Ishikawa (cell line): Measurements from ENCODE around the gene GZMB.
A peak's percentile ranks its signal among the peaks of the same experiment; 100 is the strongest.

Source experiments
- CEBPB ChIP-seq: IDR thresholded peaks from 2 replicates; pipeline ENCODE4 v1.6.1; 2012
- CREB1 ChIP-seq: IDR thresholded peaks from 2 replicates; pipeline ENCODE4 v1.6.1; 2012; ENCODE audit warnings: low read depth
- EGR1 ChIP-seq: IDR thresholded peaks from 2 replicates; pipeline ENCODE4 v1.6.1; 2012
- EP300 ChIP-seq: IDR thresholded peaks from 2 replicates; pipeline ENCODE4 v1.6.1; 2012; ENCODE audit warnings: borderline replicate concordance
- FOXM1 ChIP-seq: IDR thresholded peaks from 2 replicates; pipeline ENCODE4 v1.6.1; 2012; ENCODE audit warnings: low read depth, borderline replicate concordance
- NFIC ChIP-seq: IDR thresholded peaks from 2 replicates; pipeline ENCODE4 v1.6.1; 2012
- RAD21 ChIP-seq: IDR thresholded peaks from 2 replicates; pipeline ENCODE4 v1.6.1; 2012; ENCODE audit warnings: low read depth
- TAF1 ChIP-seq: IDR thresholded peaks from 2 replicates; pipeline ENCODE4 v1.6.1; 2012; ENCODE audit warnings: low read depth, mild to moderate bottlenecking
- TCF12 ChIP-seq: IDR thresholded peaks from 2 replicates; pipeline ENCODE4 v1.6.1; 2012; ENCODE audit warnings: low read depth
- TEAD4 ChIP-seq: IDR thresholded peaks from 2 replicates; pipeline ENCODE4 v1.6.1; 2012
- YY1 ChIP-seq: IDR thresholded peaks from 2 replicates; pipeline ENCODE4 v1.6.1; 2012; ENCODE audit warnings: low read depth
- ZBTB7A ChIP-seq: IDR thresholded peaks from 2 replicates; pipeline ENCODE4 v1.6.1; 2012; ENCODE audit warnings: low read depth
- TF ChIP-seq, protein P1 (sequence below): IDR thresholded peaks from 2 replicates; pipeline ENCODE4 v1.6.1; 2012
- TF ChIP-seq, protein P2 (sequence below): IDR thresholded peaks from 2 replicates; pipeline ENCODE4 v1.6.1; 2012
- TF ChIP-seq, protein P3 (sequence below): IDR thresholded peaks from 2 replicates; pipeline ENCODE4 v1.6.1; 2012; ENCODE audit warnings: low read depth, mild to moderate bottlenecking

GZMB gene

DNA sequence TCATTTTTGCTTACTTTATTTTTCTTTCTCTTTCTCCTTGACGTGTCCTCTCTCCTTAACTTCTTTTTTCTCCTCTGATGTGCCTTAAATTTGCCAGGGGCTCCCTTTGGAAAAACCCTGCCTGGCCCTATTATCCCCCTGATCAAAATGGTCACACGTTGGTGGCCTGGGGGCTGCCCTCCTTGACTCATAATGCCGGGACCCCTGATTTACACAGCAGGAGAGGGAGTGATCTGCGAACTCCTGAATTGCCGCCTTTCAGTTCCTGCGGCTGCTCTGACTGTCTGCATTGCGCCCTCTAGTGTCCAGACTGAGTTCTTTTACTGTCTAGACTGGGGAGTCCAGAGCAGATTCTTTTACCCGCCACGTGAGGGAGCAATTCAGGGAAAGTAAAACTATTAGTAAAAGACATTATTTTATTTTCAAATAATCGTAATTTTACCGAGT, 44.8 kb upstream of the GZMB start:
- TF ChIP-seq RAD21 (peak; percentile 76), YY1 (no peak), ZBTB7A (no peak)
- TF ChIP-seq, protein P1, sequence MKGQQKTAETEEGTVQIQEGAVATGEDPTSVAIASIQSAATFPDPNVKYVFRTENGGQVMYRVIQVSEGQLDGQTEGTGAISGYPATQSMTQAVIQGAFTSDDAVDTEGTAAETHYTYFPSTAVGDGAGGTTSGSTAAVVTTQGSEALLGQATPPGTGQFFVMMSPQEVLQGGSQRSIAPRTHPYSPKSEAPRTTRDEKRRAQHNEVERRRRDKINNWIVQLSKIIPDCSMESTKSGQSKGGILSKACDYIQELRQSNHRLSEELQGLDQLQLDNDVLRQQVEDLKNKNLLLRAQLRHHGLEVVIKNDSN: peak; percentile 31; the same call in 1 of the 2 replicates
- TF ChIP-seq, protein P2, sequence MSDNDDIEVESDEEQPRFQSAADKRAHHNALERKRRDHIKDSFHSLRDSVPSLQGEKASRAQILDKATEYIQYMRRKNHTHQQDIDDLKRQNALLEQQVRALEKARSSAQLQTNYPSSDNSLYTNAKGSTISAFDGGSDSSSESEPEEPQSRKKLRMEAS: no peak

DNA sequence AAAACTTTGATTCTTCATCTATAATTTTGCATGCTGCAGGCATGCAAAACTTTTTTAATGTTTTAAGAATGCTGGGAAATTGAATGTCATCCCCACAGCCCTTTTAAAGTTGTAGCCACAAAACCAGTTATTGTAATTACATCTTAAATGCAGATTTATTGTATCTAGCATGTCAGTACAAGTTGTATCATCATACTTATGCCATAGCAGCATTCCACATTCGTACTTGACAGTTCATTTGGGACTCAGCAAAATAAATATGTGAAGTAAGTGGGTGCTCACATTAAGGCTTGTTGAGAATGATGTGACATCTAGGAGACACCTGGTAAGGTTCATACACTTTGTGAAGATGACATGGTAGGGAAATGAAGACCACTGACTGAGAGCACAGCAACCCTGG, 44.0 kb upstream of the GZMB start:
- TF ChIP-seq, protein P1: no peak
- TF ChIP-seq, protein P2: no peak
- TF ChIP-seq RAD21: no peak
- no peak for TF ChIP-seq FOXM1
- TF ChIP-seq YY1: no peak
- TF ChIP-seq TCF12: no peak
- no peak for TF ChIP-seq TAF1
- TF ChIP-seq EP300: no peak
- no peak for TF ChIP-seq ZBTB7A

DNA sequence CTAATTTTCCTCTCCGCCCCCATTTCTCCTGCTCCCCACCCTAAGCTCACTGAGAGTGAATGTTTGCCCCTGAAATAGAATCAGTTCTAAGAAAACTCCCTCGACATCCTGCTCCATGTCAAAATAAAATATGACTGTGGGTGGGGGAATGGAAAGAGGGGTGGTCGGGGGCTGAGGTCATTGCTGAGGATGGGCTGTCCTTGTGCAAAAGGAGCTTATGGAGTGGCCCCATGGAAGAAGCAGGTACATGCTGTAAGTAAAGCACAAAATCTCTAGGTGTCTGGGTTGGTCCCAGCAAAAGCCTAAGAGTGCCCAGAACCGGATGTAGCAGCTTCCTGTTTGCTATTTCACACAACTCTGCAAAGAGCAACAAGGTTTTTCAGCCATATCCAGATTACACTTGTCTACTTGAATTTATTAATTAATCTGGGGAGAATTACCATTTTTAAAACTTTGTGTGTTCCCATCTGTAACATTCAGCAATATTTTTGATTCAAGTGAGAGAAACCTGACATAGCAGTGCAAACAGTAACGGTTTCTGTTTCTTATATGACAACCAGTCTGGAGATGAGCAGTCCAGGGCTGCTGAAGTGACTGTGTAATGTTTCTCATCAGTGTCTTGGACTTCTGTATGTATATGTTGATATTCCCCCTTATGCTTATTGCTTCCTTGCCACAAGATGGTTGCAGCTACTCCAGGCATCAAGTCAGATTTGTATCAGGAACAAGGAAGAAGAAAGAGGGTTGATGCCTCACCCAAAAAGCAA, 40.4 kb upstream of the GZMB start:
- no peak for TF ChIP-seq FOXM1
- no peak for TF ChIP-seq EGR1
- no peak for TF ChIP-seq RAD21
- TF ChIP-seq, protein P3, sequence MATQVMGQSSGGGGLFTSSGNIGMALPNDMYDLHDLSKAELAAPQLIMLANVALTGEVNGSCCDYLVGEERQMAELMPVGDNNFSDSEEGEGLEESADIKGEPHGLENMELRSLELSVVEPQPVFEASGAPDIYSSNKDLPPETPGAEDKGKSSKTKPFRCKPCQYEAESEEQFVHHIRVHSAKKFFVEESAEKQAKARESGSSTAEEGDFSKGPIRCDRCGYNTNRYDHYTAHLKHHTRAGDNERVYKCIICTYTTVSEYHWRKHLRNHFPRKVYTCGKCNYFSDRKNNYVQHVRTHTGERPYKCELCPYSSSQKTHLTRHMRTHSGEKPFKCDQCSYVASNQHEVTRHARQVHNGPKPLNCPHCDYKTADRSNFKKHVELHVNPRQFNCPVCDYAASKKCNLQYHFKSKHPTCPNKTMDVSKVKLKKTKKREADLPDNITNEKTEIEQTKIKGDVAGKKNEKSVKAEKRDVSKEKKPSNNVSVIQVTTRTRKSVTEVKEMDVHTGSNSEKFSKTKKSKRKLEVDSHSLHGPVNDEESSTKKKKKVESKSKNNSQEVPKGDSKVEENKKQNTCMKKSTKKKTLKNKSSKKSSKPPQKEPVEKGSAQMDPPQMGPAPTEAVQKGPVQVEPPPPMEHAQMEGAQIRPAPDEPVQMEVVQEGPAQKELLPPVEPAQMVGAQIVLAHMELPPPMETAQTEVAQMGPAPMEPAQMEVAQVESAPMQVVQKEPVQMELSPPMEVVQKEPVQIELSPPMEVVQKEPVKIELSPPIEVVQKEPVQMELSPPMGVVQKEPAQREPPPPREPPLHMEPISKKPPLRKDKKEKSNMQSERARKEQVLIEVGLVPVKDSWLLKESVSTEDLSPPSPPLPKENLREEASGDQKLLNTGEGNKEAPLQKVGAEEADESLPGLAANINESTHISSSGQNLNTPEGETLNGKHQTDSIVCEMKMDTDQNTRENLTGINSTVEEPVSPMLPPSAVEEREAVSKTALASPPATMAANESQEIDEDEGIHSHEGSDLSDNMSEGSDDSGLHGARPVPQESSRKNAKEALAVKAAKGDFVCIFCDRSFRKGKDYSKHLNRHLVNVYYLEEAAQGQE: no peak

DNA sequence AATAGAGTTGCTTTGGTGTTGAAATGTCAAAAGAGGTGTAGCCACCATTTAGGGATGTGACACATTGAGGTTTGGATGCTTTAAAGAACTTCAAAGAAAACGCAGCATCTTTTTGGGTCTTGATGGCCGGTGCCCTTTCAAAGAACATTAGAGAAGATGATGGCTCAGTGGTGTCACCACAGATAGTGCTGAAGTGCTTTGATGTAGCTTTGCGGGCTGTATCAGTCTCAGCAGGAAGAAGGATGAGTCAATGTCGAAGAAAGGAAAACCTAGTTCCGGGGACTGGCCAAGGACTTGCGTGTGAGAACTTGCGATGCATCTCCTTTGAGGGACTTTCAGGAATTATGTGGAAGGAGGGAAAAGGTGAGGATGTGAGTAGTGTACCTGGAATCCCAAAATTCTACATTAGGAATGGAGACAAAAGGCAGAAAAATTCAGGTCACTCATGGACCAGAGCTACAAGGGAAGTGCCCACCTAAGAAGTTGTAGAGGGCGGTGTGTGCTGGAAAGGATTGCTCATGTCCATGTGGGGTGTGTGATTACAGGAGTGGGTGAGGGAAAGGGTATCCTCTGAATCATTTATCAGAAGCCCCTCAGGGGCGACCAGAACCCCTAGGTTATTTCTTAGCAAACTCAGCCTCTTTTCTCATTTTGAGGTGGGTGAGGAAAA, 39.7 kb upstream of the GZMB start:
- TF ChIP-seq ZBTB7A: no peak
- no peak for TF ChIP-seq CREB1
- no peak for TF ChIP-seq TEAD4
- TF ChIP-seq RAD21: no peak
- no peak for TF ChIP-seq CEBPB
- no peak for TF ChIP-seq FOXM1
- TF ChIP-seq YY1: no peak
- TF ChIP-seq, protein P2: no peak
- no peak for TF ChIP-seq EGR1
- no peak for TF ChIP-seq TCF12
- no peak for TF ChIP-seq EP300
- TF ChIP-seq, protein P1: no peak
- TF ChIP-seq, protein P3: no peak
- no peak for TF ChIP-seq NFIC
- no peak for TF ChIP-seq TAF1

DNA sequence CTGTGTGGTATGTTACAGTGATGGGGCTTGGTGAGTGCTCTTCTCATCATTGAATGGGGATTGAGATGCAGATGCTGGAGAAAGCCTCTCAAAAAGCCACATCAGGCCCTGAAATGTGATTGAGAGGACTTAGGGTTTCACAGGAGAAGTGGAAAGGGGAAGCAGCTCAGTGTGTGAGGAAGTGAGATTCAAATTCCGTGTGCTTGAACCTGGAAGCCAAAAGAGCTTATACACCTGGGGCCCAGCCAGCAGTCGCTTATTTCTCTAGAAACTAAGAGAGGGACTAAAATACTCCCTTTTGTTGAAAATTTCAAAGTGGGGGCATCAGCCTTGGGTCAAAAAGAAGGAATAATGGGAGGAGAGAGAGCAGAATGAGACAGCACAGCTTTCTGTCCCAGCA, 39.1 kb upstream of the GZMB start:
- no peak for TF ChIP-seq FOXM1
- TF ChIP-seq, protein P1: no peak
- TF ChIP-seq, protein P2: no peak
